ENCODE results near the gene NDUFS6.

The NDUFS6 gene

DNA sequence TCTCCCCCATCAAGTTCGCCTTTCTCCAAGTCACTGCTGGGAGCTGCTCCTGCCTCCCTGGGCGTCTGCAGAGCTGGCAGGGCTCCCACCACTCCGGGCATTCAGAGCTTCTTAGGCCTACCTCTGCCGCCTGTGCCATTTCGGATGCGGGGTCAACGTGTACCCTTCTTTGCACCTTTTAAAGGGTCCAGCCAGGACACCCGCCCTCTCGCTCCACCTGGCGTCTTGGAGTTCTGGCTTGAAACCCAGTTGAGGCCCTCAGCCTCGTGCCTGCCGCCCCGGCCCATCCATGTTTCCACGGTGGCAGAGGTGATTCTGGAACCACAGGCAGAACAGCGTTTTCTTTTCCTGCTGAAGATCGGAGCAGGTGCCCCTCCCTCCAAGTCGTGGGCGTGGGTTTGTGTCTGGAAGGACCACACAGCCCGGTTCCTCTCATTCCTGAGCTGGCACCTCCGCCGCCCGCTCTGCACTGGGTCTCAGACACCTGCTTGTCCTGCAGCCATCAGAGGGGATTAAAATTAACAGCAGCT lies 32.9 kb downstream of the NDUFS6 start:
- Histone ChIP-seq H4K8ac (ENCODE audit: low read depth, low read length) (no peak overlapping the region), H4K5ac (ENCODE audit: low read length) (no peak overlapping the region), H2BK120ac (ENCODE audit: low read depth, low read length) (no peak overlapping the region), H3K4me1 (ENCODE audit: control insufficient read depth, low read depth, low read length) (no peaks in the 10 kb centered on the region), H3K23ac (ENCODE audit: low read length) (no peak overlapping the region), H2BK15ac (replicated peaks; ENCODE audit: low read depth) (no peak overlapping the region), H3K18ac (ENCODE audit: low read length) (no peak overlapping the region), H3K27ac (ENCODE audit: low read depth, low read length) (no peak overlapping the region), H3K4me2 (ENCODE audit: low read length) (no peak overlapping the region), H3K27me3 (ENCODE audit: insufficient read depth, low read length, poor library complexity) (no peaks in the 10 kb centered on the region), H3K56ac (ENCODE audit: low read length) (no peak overlapping the region), H3K4me3 (ENCODE audit: low read length) (no peak overlapping the region), H3K4ac (ENCODE audit: low read depth, low read length) (no peak overlapping the region), H3K9ac (ENCODE audit: low read length) (no peak overlapping the region), H3K79me1 (ENCODE audit: low read length) (no peaks in the 10 kb centered on the region), H3K36me3 (ENCODE audit: control insufficient read depth, insufficient read depth, low read length) (no peaks in the 10 kb centered on the region), H2BK5ac (ENCODE audit: low read length) (no peak overlapping the region), H3K79me2 (ENCODE audit: control insufficient read depth, insufficient read depth, low read length) (no peaks in the 10 kb centered on the region), H2AK5ac (ENCODE audit: low read length) (no peak overlapping the region)
- no CpG with 5 or more reads among the region's 22 CpGs for WGBS (ENCODE audit: extremely low coverage, insufficient coverage, low lambda C conversion rate)
- DNase-seq = no peak

GRCh38 chr5:1834721-1835429 lies 33.7 kb downstream of the NDUFS6 start:
- no peak overlapping the region for H2BK5ac ChIP-seq (ENCODE audit: low read length)
- H3K27me3 ChIP-seq (ENCODE audit: insufficient read depth, low read length, poor library complexity) = no peaks in the 10 kb centered on the region
- H3K4ac ChIP-seq (ENCODE audit: low read depth, low read length) = no peak overlapping the region
- H4K8ac ChIP-seq (ENCODE audit: low read depth, low read length) = no peak overlapping the region
- no peak overlapping the region for H3K56ac ChIP-seq (ENCODE audit: low read length)
- WGBS (ENCODE audit: extremely low coverage, insufficient coverage, low lambda C conversion rate) = no CpG with 5 or more reads among the region's 21 CpGs
- H3K18ac ChIP-seq (ENCODE audit: low read length) = no peak overlapping the region
- no peaks in the 10 kb centered on the region for H3K4me1 ChIP-seq (ENCODE audit: control insufficient read depth, low read depth, low read length)
- H3K9ac ChIP-seq (ENCODE audit: low read length) = no peak overlapping the region
- no peak overlapping the region for H4K5ac ChIP-seq (ENCODE audit: low read length)
- no peak overlapping the region for H2BK15ac ChIP-seq (replicated peaks; ENCODE audit: low read depth)
- no peak overlapping the region for H3K4me2 ChIP-seq (ENCODE audit: low read length)
- H3K27ac ChIP-seq (ENCODE audit: low read depth, low read length) = no peak overlapping the region
- H2BK120ac ChIP-seq (ENCODE audit: low read depth, low read length) = no peak overlapping the region
- H3K79me2 ChIP-seq (ENCODE audit: control insufficient read depth, insufficient read depth, low read length) = no peaks in the 10 kb centered on the region
- DNase-seq = no peak
- no peak overlapping the region for H3K23ac ChIP-seq (ENCODE audit: low read length)
- no peak overlapping the region for H2AK5ac ChIP-seq (ENCODE audit: low read length)
- no peak overlapping the region for H3K4me3 ChIP-seq (ENCODE audit: low read length)
- H3K36me3 ChIP-seq (ENCODE audit: control insufficient read depth, insufficient read depth, low read length) = no peaks in the 10 kb centered on the region
- H3K79me1 ChIP-seq (ENCODE audit: low read length) = no peaks in the 10 kb centered on the region

GRCh38 chr5:1835431-1835830 lies 34.2 kb downstream of the NDUFS6 start:
- no peaks in the 10 kb centered on the region for H3K27me3 ChIP-seq (ENCODE audit: insufficient read depth, low read length, poor library complexity)
- H3K4me2 ChIP-seq (ENCODE audit: low read length) = no peak overlapping the region
- H2BK15ac ChIP-seq (replicated peaks; ENCODE audit: low read depth) = no peak overlapping the region
- WGBS (ENCODE audit: extremely low coverage, insufficient coverage, low lambda C conversion rate) = no CpG with 5 or more reads among the region's 13 CpGs
- H3K79me2 ChIP-seq (ENCODE audit: control insufficient read depth, insufficient read depth, low read length) = no peaks in the 10 kb centered on the region
- H3K56ac ChIP-seq (ENCODE audit: low read length) = no peak overlapping the region
- no peak overlapping the region for H3K4me3 ChIP-seq (ENCODE audit: low read length)
- no peaks in the 10 kb centered on the region for H3K4me1 ChIP-seq (ENCODE audit: control insufficient read depth, low read depth, low read length)
- H3K27ac ChIP-seq (ENCODE audit: low read depth, low read length) = no peak overlapping the region
- no peak overlapping the region for H3K9ac ChIP-seq (ENCODE audit: low read length)
- no peak overlapping the region for H4K5ac ChIP-seq (ENCODE audit: low read length)
- no peak overlapping the region for H3K4ac ChIP-seq (ENCODE audit: low read depth, low read length)
- no peak overlapping the region for H3K23ac ChIP-seq (ENCODE audit: low read length)
- no peak overlapping the region for H4K8ac ChIP-seq (ENCODE audit: low read depth, low read length)
- DNase-seq = no peak
- no peaks in the 10 kb centered on the region for H3K36me3 ChIP-seq (ENCODE audit: control insufficient read depth, insufficient read depth, low read length)
- H2BK120ac ChIP-seq (ENCODE audit: low read depth, low read length) = no peak overlapping the region
- no peak overlapping the region for H2AK5ac ChIP-seq (ENCODE audit: low read length)
- no peak overlapping the region for H2BK5ac ChIP-seq (ENCODE audit: low read length)
- no peak overlapping the region for H3K18ac ChIP-seq (ENCODE audit: low read length)
- H3K79me1 ChIP-seq (ENCODE audit: low read length) = no peaks in the 10 kb centered on the region

- no peak overlapping the region for H3K4me3 ChIP-seq (ENCODE audit: low read length)
- no peak overlapping the region for H2BK5ac ChIP-seq (ENCODE audit: low read length)
- no peak overlapping the region for H3K23ac ChIP-seq (ENCODE audit: low read length)
- no peak overlapping the region for H2AK5ac ChIP-seq (ENCODE audit: low read length)
- H2BK120ac ChIP-seq (ENCODE audit: low read depth, low read length) = no peak overlapping the region
- no peaks in the 10 kb centered on the region for H3K27me3 ChIP-seq (ENCODE audit: insufficient read depth, low read length, poor library complexity)
- no peaks in the 10 kb centered on the region for H3K36me3 ChIP-seq (ENCODE audit: control insufficient read depth, insufficient read depth, low read length)
- no peak overlapping the region for H3K9ac ChIP-seq (ENCODE audit: low read length)
- H3K4me2 ChIP-seq (ENCODE audit: low read length) = no peak overlapping the region
- H3K56ac ChIP-seq (ENCODE audit: low read length) = no peak overlapping the region
- no peaks in the 10 kb centered on the region for H3K79me1 ChIP-seq (ENCODE audit: low read length)
- H4K5ac ChIP-seq (ENCODE audit: low read length) = no peak overlapping the region
- H3K27ac ChIP-seq (ENCODE audit: low read depth, low read length) = no peak overlapping the region
- no peak overlapping the region for H3K4ac ChIP-seq (ENCODE audit: low read depth, low read length)
- no peak overlapping the region for H2BK15ac ChIP-seq (replicated peaks; ENCODE audit: low read depth)
- no CpG with 5 or more reads among the region's 23 CpGs for WGBS (ENCODE audit: extremely low coverage, insufficient coverage, low lambda C conversion rate)
- H3K18ac ChIP-seq (ENCODE audit: low read length) = no peak overlapping the region
- no peaks in the 10 kb centered on the region for H3K4me1 ChIP-seq (ENCODE audit: control insufficient read depth, low read depth, low read length)
- no peak for DNase-seq
- H4K8ac ChIP-seq (ENCODE audit: low read depth, low read length) = no peak overlapping the region
- no peaks in the 10 kb centered on the region for H3K79me2 ChIP-seq (ENCODE audit: control insufficient read depth, insufficient read depth, low read length)
These were observed 35.1 kb downstream of the NDUFS6 start for GRCh38 chr5:1836176-1836890.

DNA sequence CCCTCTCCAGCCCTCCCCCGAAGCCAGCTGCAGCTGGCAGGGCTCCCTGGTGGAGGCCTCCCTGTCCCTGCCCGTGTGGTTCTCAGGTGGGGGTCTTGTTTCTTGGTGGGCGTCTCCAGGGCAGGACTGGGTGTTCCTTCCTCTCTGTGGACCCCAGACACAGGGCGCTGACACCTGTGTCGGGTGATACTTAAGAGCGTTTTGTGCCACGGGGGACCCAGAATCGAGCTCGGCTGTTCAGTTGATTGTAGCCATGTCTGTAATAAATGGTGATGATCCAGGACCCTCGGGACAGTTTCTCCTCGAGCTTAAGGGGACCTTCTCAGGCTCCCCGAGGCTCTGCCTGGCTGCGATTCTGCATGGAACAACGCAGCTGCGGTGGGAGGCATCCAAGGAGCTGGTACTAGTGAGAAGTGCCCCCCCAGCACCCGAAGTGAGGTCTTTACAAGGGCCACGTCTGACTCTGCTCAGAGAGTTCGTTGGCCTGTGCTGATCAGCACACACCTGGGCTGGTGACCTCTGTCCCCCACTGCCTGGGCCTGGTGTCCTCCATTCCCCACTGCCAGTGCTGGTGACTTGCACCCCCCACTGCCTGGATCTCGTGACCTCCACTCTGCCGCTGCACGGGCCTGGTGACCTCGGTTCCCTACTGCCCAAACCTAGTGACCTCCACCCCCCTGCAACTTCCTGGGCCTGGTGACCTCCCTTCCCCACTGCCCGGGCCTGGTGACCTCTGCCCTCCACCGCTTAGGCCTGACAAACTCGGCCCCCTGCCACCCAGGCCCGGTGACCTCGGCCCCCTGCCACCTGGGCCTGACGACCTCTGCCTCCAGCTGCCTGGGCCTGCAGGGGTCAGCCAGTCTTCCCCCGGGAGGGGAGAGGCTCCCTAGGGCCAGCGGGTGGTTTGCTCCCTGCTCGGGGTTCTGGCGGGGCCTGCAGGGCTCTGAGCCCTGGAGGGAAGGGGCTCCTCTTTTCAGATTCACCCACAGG lies 36.0 kb downstream of the NDUFS6 start:
- no CpG with 5 or more reads among the region's 32 CpGs for WGBS (ENCODE audit: extremely low coverage, insufficient coverage, low lambda C conversion rate)
- H4K8ac ChIP-seq (ENCODE audit: low read depth, low read length) = no peak overlapping the region

More for the DNA sequence above, 36.0 kb downstream of the NDUFS6 start:
- Histone ChIP-seq H3K18ac (ENCODE audit: low read length) (no peak overlapping the region), H4K5ac (ENCODE audit: low read length) (no peak overlapping the region), H3K23ac (ENCODE audit: low read length) (no peak overlapping the region), H3K79me1 (ENCODE audit: low read length) (no peaks in the 10 kb centered on the region), H2BK5ac (ENCODE audit: low read length) (no peak overlapping the region), H3K27me3 (ENCODE audit: insufficient read depth, low read length, poor library complexity) (no peaks in the 10 kb centered on the region), H3K27ac (ENCODE audit: low read depth, low read length) (no peak overlapping the region), H3K79me2 (ENCODE audit: control insufficient read depth, insufficient read depth, low read length) (no peaks in the 10 kb centered on the region), H3K4me3 (ENCODE audit: low read length) (no peak overlapping the region), H3K4ac (ENCODE audit: low read depth, low read length) (no peak overlapping the region), H3K4me2 (ENCODE audit: low read length) (no peak overlapping the region), H2BK120ac (ENCODE audit: low read depth, low read length) (no peak overlapping the region), H3K9ac (ENCODE audit: low read length) (no peak overlapping the region), H2BK15ac (replicated peaks; ENCODE audit: low read depth) (no peak overlapping the region), H2AK5ac (ENCODE audit: low read length) (no peak overlapping the region), H3K4me1 (ENCODE audit: control insufficient read depth, low read depth, low read length) (no peaks in the 10 kb centered on the region), H3K56ac (ENCODE audit: low read length) (no peak overlapping the region), H3K36me3 (ENCODE audit: control insufficient read depth, insufficient read depth, low read length) (no peaks in the 10 kb centered on the region)
- no peak for DNase-seq

Measured in mesendoderm (in vitro differentiated cells).